ENCODE data around the gene DYSF.

- TF ChIP-seq, protein P1, sequence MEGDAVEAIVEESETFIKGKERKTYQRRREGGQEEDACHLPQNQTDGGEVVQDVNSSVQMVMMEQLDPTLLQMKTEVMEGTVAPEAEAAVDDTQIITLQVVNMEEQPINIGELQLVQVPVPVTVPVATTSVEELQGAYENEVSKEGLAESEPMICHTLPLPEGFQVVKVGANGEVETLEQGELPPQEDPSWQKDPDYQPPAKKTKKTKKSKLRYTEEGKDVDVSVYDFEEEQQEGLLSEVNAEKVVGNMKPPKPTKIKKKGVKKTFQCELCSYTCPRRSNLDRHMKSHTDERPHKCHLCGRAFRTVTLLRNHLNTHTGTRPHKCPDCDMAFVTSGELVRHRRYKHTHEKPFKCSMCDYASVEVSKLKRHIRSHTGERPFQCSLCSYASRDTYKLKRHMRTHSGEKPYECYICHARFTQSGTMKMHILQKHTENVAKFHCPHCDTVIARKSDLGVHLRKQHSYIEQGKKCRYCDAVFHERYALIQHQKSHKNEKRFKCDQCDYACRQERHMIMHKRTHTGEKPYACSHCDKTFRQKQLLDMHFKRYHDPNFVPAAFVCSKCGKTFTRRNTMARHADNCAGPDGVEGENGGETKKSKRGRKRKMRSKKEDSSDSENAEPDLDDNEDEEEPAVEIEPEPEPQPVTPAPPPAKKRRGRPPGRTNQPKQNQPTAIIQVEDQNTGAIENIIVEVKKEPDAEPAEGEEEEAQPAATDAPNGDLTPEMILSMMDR (IDR thresholded peaks at IDR 0.05), result no peak
- TF ChIP-seq POLR2A (IDR thresholded peaks at IDR 0.05), result no peak
Observed at GRCh38 chr2:71516253-71516888, 63.0 kb downstream of the DYSF start.
